ENCODE measurements around the gene IRX6. TPM values are rescaled to one million over a fixed set of nuclear protein-coding genes. Genes with fewer than 3 reads are reported as not detected.

Gene IRX6
- total and polyA plus RNA-seq, 2 donors = 1.1 to 2.8 TPM

DNA sequence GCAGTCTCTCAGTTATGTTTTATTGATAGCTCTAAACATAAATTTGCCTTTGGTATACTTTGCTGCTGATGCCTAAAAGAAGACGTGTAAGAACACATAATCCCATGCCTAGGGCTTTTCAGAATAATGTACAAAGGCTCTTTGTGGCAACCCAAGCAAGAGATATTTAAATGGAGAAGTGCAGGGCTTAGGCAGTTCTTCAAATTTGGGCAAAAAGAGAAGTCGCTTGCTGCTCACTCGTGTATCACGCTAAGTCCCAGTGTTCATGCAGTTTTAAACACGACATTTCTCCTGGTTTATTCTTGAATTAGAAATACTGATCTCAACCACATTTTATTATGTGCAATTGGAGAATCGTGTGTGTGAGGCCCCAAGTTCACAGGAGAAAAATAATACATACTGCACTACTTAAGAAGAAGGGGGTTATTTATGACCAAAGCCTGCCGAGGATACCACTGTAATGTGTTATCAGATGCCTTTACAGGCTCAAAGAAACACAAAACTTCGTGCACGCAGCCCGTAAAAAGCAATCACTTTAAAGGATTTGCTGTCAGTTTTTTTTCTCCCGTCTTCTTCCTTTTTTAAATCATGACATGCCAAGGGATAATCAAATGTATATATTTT lies 22.5 kb upstream of the IRX6 start:
- Histone ChIP-seq H3K4me3 (ENCODE audit: low read length in 2 of 2) (no peak overlapping the region), H3K27ac (ENCODE audit: low read depth in 1 of 2, low read length in 1 of 2) (no peak overlapping the region), H3K27me3 (ENCODE audit: control insufficient read depth in 2 of 2, insufficient read depth in 1 of 2, low read length in 1 of 2) (peaks cover 0 to 6% of the 10 kb centered on the region in 2 donors), H3K4me1 (ENCODE audit: control insufficient read depth in 2 of 2, insufficient read depth in 2 of 2, low read length in 2 of 2) (no peaks in the 10 kb centered on the region), H3K9me3 (ENCODE audit: control insufficient read depth in 2 of 2, insufficient read depth in 1 of 2, low read length in 1 of 2) (no peaks in the 10 kb centered on the region), H3K36me3 (ENCODE audit: control insufficient read depth in 2 of 2, insufficient read depth in 2 of 2, low read length in 1 of 2) (no peaks in the 10 kb centered on the region)
- no peak for DNase-seq (ENCODE audit: low read depth in 6 of 9, low spot score in 9 of 9)
- WGBS = 49% methylated on average over 11 of the region's 11 CpGs

DNA sequence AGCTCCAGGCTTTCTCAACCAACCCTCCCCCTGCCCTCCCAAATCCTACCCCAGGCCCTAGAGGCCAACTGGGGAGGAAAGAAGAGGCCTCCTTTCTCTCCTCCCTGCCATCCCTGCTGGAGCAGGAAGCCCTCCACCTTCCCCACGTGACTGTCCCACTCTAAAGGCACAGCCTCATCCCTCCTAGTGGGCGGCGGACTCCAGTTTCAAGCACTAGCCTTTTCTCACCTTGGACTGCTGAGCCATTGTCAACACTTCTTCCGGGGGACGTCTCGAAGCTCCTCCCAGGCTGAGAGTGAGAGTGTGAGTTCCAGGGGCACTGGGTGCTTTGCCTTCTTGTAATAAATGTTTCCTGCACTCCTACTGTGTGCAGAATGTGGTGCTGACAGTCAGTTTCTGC lies 21.4 kb upstream of the IRX6 start:
- DNase-seq (ENCODE audit: low read depth in 6 of 9, low spot score in 9 of 9) = no peak
- H3K36me3 ChIP-seq (ENCODE audit: control insufficient read depth in 2 of 2, insufficient read depth in 2 of 2, low read length in 1 of 2) = no peaks in the 10 kb centered on the region
- no peak overlapping the region for H3K27ac ChIP-seq (ENCODE audit: low read depth in 1 of 2, low read length in 1 of 2)
- no peaks in the 10 kb centered on the region for H3K9me3 ChIP-seq (ENCODE audit: control insufficient read depth in 2 of 2, insufficient read depth in 1 of 2, low read length in 1 of 2)
- H3K27me3 ChIP-seq (ENCODE audit: control insufficient read depth in 2 of 2, insufficient read depth in 1 of 2, low read length in 1 of 2) = peaks cover 0 to 6% of the 10 kb centered on the region in 2 donors
- 40% methylated on average over 6 of the region's 6 CpGs for WGBS
- no peak overlapping the region for H3K4me3 ChIP-seq (ENCODE audit: low read length in 2 of 2)
- no peaks in the 10 kb centered on the region for H3K4me1 ChIP-seq (ENCODE audit: control insufficient read depth in 2 of 2, insufficient read depth in 2 of 2, low read length in 2 of 2)

DNA sequence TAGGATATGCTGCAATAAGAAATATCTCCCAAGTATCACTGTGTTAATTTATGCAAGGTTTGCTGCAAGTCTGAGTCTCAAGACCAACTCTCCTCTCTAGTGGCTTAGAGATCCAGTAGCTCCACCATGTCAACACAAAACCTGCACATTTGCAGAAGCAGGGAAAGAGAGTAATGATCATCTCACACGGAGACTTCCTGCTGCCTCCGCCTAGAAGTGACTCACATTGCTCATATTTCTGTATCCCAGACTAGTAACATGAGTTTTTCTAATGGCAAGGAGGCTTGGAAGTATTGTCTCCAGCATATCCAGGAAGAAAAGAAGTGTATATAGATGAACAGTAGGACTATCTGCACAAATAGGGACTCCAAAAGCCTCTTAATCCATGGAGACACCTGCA lies 15.0 kb upstream of the IRX6 start:
- 84% methylated on average over 2 of the region's 2 CpGs for WGBS
- Histone ChIP-seq H3K4me3 (ENCODE audit: low read length in 2 of 2) (no peak overlapping the region), H3K9me3 (ENCODE audit: control insufficient read depth in 2 of 2, insufficient read depth in 1 of 2, low read length in 1 of 2) (no peaks in the 10 kb centered on the region), H3K36me3 (ENCODE audit: control insufficient read depth in 2 of 2, insufficient read depth in 2 of 2, low read length in 1 of 2) (no peaks in the 10 kb centered on the region), H3K4me1 (ENCODE audit: control insufficient read depth in 2 of 2, insufficient read depth in 2 of 2, low read length in 2 of 2) (no peaks in the 10 kb centered on the region), H3K27ac (ENCODE audit: low read depth in 1 of 2, low read length in 1 of 2) (no peak overlapping the region), H3K27me3 (ENCODE audit: control insufficient read depth in 2 of 2, insufficient read depth in 1 of 2, low read length in 1 of 2) (no peaks in the 10 kb centered on the region)
- DNase-seq (ENCODE audit: low read depth in 6 of 9, low spot score in 9 of 9) = no peak

DNA sequence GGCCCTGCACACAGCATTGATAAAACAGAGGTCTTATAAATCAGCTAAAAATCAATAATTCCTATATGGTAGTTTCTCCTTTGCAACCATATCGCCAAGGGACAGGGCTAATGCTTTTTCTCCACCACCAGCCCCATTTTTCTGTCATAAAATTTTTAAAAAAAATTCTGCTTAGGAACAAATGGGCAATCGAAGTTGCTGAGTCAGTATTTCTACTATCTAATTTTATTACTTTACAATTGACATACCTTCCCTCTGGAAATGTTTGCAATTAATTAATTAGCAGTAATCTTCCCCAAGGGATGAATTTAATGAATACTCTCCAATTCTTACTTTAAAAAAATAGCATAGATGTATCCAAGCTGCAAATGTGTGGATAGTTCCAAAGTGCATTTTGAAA lies 1.7 kb upstream of the IRX6 start:
- no peaks in the 10 kb centered on the region for H3K4me1 ChIP-seq (ENCODE audit: control insufficient read depth in 2 of 2, insufficient read depth in 2 of 2, low read length in 2 of 2)
- WGBS = 80% methylated on average over 2 of the region's 2 CpGs
- H3K4me3 ChIP-seq (ENCODE audit: low read length in 2 of 2) = no peak overlapping the region
- H3K36me3 ChIP-seq (ENCODE audit: control insufficient read depth in 2 of 2, insufficient read depth in 2 of 2, low read length in 1 of 2) = no peaks in the 10 kb centered on the region
- no peak overlapping the region for H3K27ac ChIP-seq (ENCODE audit: low read depth in 1 of 2, low read length in 1 of 2)
- no peaks in the 10 kb centered on the region for H3K9me3 ChIP-seq (ENCODE audit: control insufficient read depth in 2 of 2, insufficient read depth in 1 of 2, low read length in 1 of 2)
- no peak for DNase-seq (ENCODE audit: low read depth in 6 of 9, low spot score in 9 of 9)
- H3K27me3 ChIP-seq (ENCODE audit: control insufficient read depth in 2 of 2, insufficient read depth in 1 of 2, low read length in 1 of 2) = peaks cover 24 to 49% of the 10 kb centered on the region in 2 donors

GRCh38 chr16:55324285-55325079 lies 479 bp downstream of the IRX6 start:
- no peaks in the 10 kb centered on the region for H3K4me1 ChIP-seq (ENCODE audit: control insufficient read depth in 2 of 2, insufficient read depth in 2 of 2, low read length in 2 of 2)
- H3K36me3 ChIP-seq (ENCODE audit: control insufficient read depth in 2 of 2, insufficient read depth in 2 of 2, low read length in 1 of 2) = no peaks in the 10 kb centered on the region
- no peak overlapping the region for H3K27ac ChIP-seq (ENCODE audit: low read depth in 1 of 2, low read length in 1 of 2)
- 5% methylated on average over 70 of the region's 70 CpGs for WGBS
- peak in 1 of 9 donors; percentile 1 for DNase-seq (ENCODE audit: low read depth in 6 of 9, low spot score in 9 of 9)
- no peaks in the 10 kb centered on the region for H3K9me3 ChIP-seq (ENCODE audit: control insufficient read depth in 2 of 2, insufficient read depth in 1 of 2, low read length in 1 of 2)
- H3K4me3 ChIP-seq (ENCODE audit: low read length in 2 of 2) = peak overlapping the region in 1 of 2 donors; percentile 13
- peaks cover 37 to 70% of the 10 kb centered on the region in 2 donors for H3K27me3 ChIP-seq (ENCODE audit: control insufficient read depth in 2 of 2, insufficient read depth in 1 of 2, low read length in 1 of 2)

DNA sequence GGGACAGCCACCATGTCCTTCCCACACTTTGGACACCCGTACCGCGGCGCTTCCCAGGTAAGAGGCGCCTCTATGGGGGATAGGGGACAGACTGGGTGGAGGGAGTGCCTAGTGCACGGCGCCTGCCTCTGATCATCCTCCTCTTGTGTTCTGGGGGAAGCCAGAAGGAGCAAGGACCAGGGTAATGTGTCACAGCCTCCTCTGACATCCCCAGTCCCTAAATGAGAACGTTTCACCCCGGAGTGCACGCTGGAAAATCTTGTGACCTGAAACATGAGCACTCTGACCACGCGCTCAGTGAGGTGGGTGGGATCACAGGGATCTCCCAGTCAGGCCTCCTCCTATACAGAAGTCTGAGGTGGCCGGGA lies 1.1 kb downstream of the IRX6 start:
- 10% methylated on average over 13 of the region's 13 CpGs for WGBS
- peaks cover 42 to 76% of the 10 kb centered on the region in 2 donors for H3K27me3 ChIP-seq (ENCODE audit: control insufficient read depth in 2 of 2, insufficient read depth in 1 of 2, low read length in 1 of 2)
- H3K27ac ChIP-seq (ENCODE audit: low read depth in 1 of 2, low read length in 1 of 2) = no peak overlapping the region

DNA sequence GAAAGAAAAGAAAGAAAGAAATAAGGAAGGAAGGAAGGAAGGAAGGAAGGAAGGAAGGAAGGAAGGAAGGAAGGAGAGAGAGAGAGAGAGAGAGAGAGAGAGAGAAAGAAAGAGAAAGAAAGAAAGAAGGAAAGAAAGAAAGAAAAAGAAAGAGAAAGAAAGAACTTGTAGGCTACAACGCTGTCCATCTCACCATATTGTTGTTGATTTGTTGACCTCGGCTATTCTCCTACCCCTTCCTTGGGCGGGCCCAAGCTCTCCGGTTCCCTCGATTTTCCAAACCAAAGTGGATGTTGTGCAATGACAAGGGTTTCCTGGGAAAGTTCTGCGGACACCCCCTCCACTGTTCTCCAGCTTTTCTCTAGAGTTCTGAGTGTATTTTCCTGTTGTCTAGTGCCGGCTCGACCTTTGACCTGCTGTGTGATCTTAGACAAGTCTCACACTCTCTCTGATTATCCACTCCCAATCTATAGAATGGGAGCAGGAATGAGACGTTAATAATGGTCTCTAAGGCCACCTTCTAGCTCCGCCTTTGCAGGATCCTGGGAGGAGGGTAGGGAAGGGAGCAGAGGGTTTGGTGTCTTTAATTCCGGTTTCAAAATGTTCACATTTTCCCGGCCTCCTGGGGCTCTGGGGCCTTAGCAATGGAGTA lies 1.6 kb downstream of the IRX6 start:
- no peak for DNase-seq (ENCODE audit: low read depth in 6 of 9, low spot score in 9 of 9)
- Histone ChIP-seq H3K27me3 (ENCODE audit: control insufficient read depth in 2 of 2, insufficient read depth in 1 of 2, low read length in 1 of 2) (peaks cover 47 to 80% of the 10 kb centered on the region in 2 donors), H3K9me3 (ENCODE audit: control insufficient read depth in 2 of 2, insufficient read depth in 1 of 2, low read length in 1 of 2) (no peaks in the 10 kb centered on the region), H3K36me3 (ENCODE audit: control insufficient read depth in 2 of 2, insufficient read depth in 2 of 2, low read length in 1 of 2) (no peaks in the 10 kb centered on the region), H3K27ac (ENCODE audit: low read depth in 1 of 2, low read length in 1 of 2) (no peak overlapping the region), H3K4me3 (ENCODE audit: low read length in 2 of 2) (no peak overlapping the region), H3K4me1 (ENCODE audit: control insufficient read depth in 2 of 2, insufficient read depth in 2 of 2, low read length in 2 of 2) (no peaks in the 10 kb centered on the region)
- WGBS = 16% methylated on average over 12 of the region's 12 CpGs

More for the DNA sequence above, 1.1 kb downstream of the IRX6 start:
- Histone ChIP-seq H3K4me1 (ENCODE audit: control insufficient read depth in 2 of 2, insufficient read depth in 2 of 2, low read length in 2 of 2) (no peaks in the 10 kb centered on the region), H3K9me3 (ENCODE audit: control insufficient read depth in 2 of 2, insufficient read depth in 1 of 2, low read length in 1 of 2) (no peaks in the 10 kb centered on the region), H3K36me3 (ENCODE audit: control insufficient read depth in 2 of 2, insufficient read depth in 2 of 2, low read length in 1 of 2) (no peaks in the 10 kb centered on the region), H3K4me3 (ENCODE audit: low read length in 2 of 2) (peak overlapping the region in 1 of 2 donors; percentile 13)
- no peak for DNase-seq (ENCODE audit: low read depth in 6 of 9, low spot score in 9 of 9)

GRCh38 chr16:55326261-55327092 lies 2.5 kb downstream of the IRX6 start:
- Histone ChIP-seq H3K36me3 (ENCODE audit: control insufficient read depth in 2 of 2, insufficient read depth in 2 of 2, low read length in 1 of 2) (no peaks in the 10 kb centered on the region), H3K27ac (ENCODE audit: low read depth in 1 of 2, low read length in 1 of 2) (no peak overlapping the region), H3K4me1 (ENCODE audit: control insufficient read depth in 2 of 2, insufficient read depth in 2 of 2, low read length in 2 of 2) (no peaks in the 10 kb centered on the region), H3K27me3 (ENCODE audit: control insufficient read depth in 2 of 2, insufficient read depth in 1 of 2, low read length in 1 of 2) (peaks cover 56 to 87% of the 10 kb centered on the region in 2 donors), H3K4me3 (ENCODE audit: low read length in 2 of 2) (no peak overlapping the region), H3K9me3 (ENCODE audit: control insufficient read depth in 2 of 2, insufficient read depth in 1 of 2, low read length in 1 of 2) (no peaks in the 10 kb centered on the region)
- no peak for DNase-seq (ENCODE audit: low read depth in 6 of 9, low spot score in 9 of 9)
- WGBS = 32% methylated on average over 21 of the region's 21 CpGs

Data from thymus (tissue), 11 donors.